IPS-NIHi7 (cell line): ENCODE results near the gene S100A12.

Experiments used
- DNase-seq: peaks from one replicate; pipeline ENCODE4 v3.0.0; 2012; ENCODE audit warnings: mixed read lengths; ENCODE audit errors: extremely low spot score

The S100A12 gene

GRCh38 chr1:153397051-153397923, 21.9 kb upstream of the S100A12 start:
- DNase-seq: peak; percentile 6

- DNase-seq: no peak
Observed at GRCh38 chr1:153396461-153396860, 21.0 kb upstream of the S100A12 start.

GRCh38 chr1:153395776-153396175, 20.4 kb upstream of the S100A12 start:
- DNase-seq: no peak

GRCh38 chr1:153395136-153395685, 19.8 kb upstream of the S100A12 start:
- DNase-seq: peak; percentile 3

GRCh38 chr1:153394391-153394790, 19.0 kb upstream of the S100A12 start:
- DNase-seq: peak; percentile 4

- peak; percentile 75 for DNase-seq
Observed at GRCh38 chr1:153393926-153394325, 18.5 kb upstream of the S100A12 start.

- no peak for DNase-seq
Observed at GRCh38 chr1:153392822-153393221, 17.4 kb upstream of the S100A12 start.

- no peak for DNase-seq
Observed at GRCh38 chr1:153392258-153392657, 16.8 kb upstream of the S100A12 start.

GRCh38 chr1:153390938-153391710, 15.7 kb upstream of the S100A12 start, which contains the start of gene S100A8:
S100A8 (minus strand) TSS chr1:153391073; CDS start chr1:153390535, 538 bp downstream.
- DNase-seq: no peak

- DNase-seq: no peak
Observed at GRCh38 chr1:153389973-153390879, 14.8 kb upstream of the S100A12 start.

GRCh38 chr1:153389401-153389800, 14.0 kb upstream of the S100A12 start:
- DNase-seq: no peak

GRCh38 chr1:153387785-153388184, 12.4 kb upstream of the S100A12 start:
- DNase-seq: no peak

GRCh38 chr1:153387001-153387400, 11.6 kb upstream of the S100A12 start:
- no peak for DNase-seq

- no peak for DNase-seq
Observed at GRCh38 chr1:153386500-153386901, 11.1 kb upstream of the S100A12 start.

- no peak for DNase-seq
Observed at GRCh38 chr1:153384958-153385580, 9.6 kb upstream of the S100A12 start.

GRCh38 chr1:153380711-153381110, 5.3 kb upstream of the S100A12 start:
- no peak for DNase-seq

GRCh38 chr1:153379591-153379990, 4.2 kb upstream of the S100A12 start:
- no peak for DNase-seq

GRCh38 chr1:153374071-153374470, 1.4 kb downstream of the S100A12 start:
- DNase-seq: no peak

- no peak for DNase-seq
Observed at GRCh38 chr1:153372571-153372970, 2.9 kb downstream of the S100A12 start.

- no peak for DNase-seq
Observed at GRCh38 chr1:153371231-153371630, 4.2 kb downstream of the S100A12 start.

- no peak for DNase-seq
Observed at GRCh38 chr1:153370146-153370545, 5.3 kb downstream of the S100A12 start.
